ENCODE data around the gene ZNF280D. TPM values are rescaled to one million over a fixed set of nuclear protein-coding genes. Genes with fewer than 3 reads are reported as not detected.

The ZNF280D gene
- total RNA-seq, 2 donors from 2014 or later = 35.1 to 44.2 TPM

- Histone ChIP-seq H3K27me3 (replicated peaks; ENCODE audit: insufficient read depth) (no peaks in the 10 kb centered on the region), H3K4me1 (replicated peaks) (peaks cover 3% of the 10 kb centered on the region), H3K36me3 (no peaks in the 10 kb centered on the region), H3K9me3 (no peaks in the 10 kb centered on the region), H3K27ac (peak overlapping the region; percentile 93 to 96), H3K4me3 (peak overlapping the region in 1 of 2 donors; percentile 83)
- intact Hi-C loops (cut with DNase I) = no loop called here
- TF ChIP-seq CTCF (IDR thresholded peaks at IDR 0.05) (no peak), POLR2A (IDR thresholded peaks at IDR 0.05) (no peak), POLR2AphosphoS5 (IDR thresholded peaks at IDR 0.05) (no peak)
- WGBS = 86% methylated on average over 9 of the region's 9 CpGs
- peak; percentile 12 for DNase-seq (ENCODE audit: low spot score)
Observed at GRCh38 chr15:56734013-56734635, 815 bp upstream of the ZNF280D start.

- H3K36me3 ChIP-seq = no peaks in the 10 kb centered on the region
- H3K4me1 ChIP-seq (replicated peaks) = peaks cover 3% of the 10 kb centered on the region
- DNase-seq (ENCODE audit: low spot score) = no peak
- peak overlapping the region; percentile 93 to 96 for H3K27ac ChIP-seq
- WGBS = under 1% methylated on average over 8 of the region's 8 CpGs
- no peaks in the 10 kb centered on the region for H3K9me3 ChIP-seq
- H3K27me3 ChIP-seq (replicated peaks; ENCODE audit: insufficient read depth) = no peaks in the 10 kb centered on the region
- intact Hi-C loops (cut with DNase I) = no loop called here
- TF ChIP-seq POLR2AphosphoS5 (IDR thresholded peaks at IDR 0.05) = no peak
- no peak for TF ChIP-seq POLR2A (IDR thresholded peaks at IDR 0.05)
- TF ChIP-seq CTCF (IDR thresholded peaks at IDR 0.05) = no peak
- H3K4me3 ChIP-seq = peak overlapping the region; percentile 65 to 83
Observed at GRCh38 chr15:56732886-56733135, 498 bp downstream of the ZNF280D start.

GRCh38 chr15:56732135-56732885 is 999 bp downstream of the ZNF280D start:
- 4% methylated on average over 12 of the region's 12 CpGs for WGBS

GRCh38 chr15:56731548-56731947 is 1.8 kb downstream of the ZNF280D start:
- 67% methylated on average over 8 of the region's 8 CpGs for WGBS
- no peak for DNase-seq (ENCODE audit: low spot score)
- Histone ChIP-seq H3K4me1 (replicated peaks) (peaks cover 3% of the 10 kb centered on the region), H3K27me3 (replicated peaks; ENCODE audit: insufficient read depth) (no peaks in the 10 kb centered on the region), H3K36me3 (no peaks in the 10 kb centered on the region), H3K4me3 (no peak overlapping the region), H3K9me3 (no peaks in the 10 kb centered on the region), H3K27ac (peak overlapping the region; percentile 93 to 96)
- intact Hi-C loops (cut with DNase I) = no loop called here
- no peak for TF ChIP-seq CTCF (IDR thresholded peaks at IDR 0.05)
- TF ChIP-seq POLR2A (IDR thresholded peaks at IDR 0.05) = no peak
- no peak for TF ChIP-seq POLR2AphosphoS5 (IDR thresholded peaks at IDR 0.05)

More at GRCh38 chr15:56732135-56732885, 999 bp downstream of the ZNF280D start:
- no peak for TF ChIP-seq CTCF (IDR thresholded peaks at IDR 0.05)
- no peak for TF ChIP-seq POLR2AphosphoS5 (IDR thresholded peaks at IDR 0.05)
- peak; percentile 17 for TF ChIP-seq POLR2A (IDR thresholded peaks at IDR 0.05)
- H3K4me3 ChIP-seq = peak overlapping the region; percentile 65 to 83
- no peaks in the 10 kb centered on the region for H3K27me3 ChIP-seq (replicated peaks; ENCODE audit: insufficient read depth)
- peak overlapping the region; percentile 93 to 96 for H3K27ac ChIP-seq
- intact Hi-C loops (cut with DNase I) = no loop called here
- peaks cover 3% of the 10 kb centered on the region for H3K4me1 ChIP-seq (replicated peaks)
- H3K9me3 ChIP-seq = no peaks in the 10 kb centered on the region
- no peaks in the 10 kb centered on the region for H3K36me3 ChIP-seq
- DNase-seq (ENCODE audit: low spot score) = no peak

- Histone ChIP-seq H3K4me1 (replicated peaks) (peaks cover 3% of the 10 kb centered on the region), H3K27me3 (replicated peaks; ENCODE audit: insufficient read depth) (no peaks in the 10 kb centered on the region), H3K36me3 (no peaks in the 10 kb centered on the region), H3K27ac (no peak overlapping the region), H3K9me3 (no peaks in the 10 kb centered on the region), H3K4me3 (no peak overlapping the region)
- intact Hi-C loops (cut with DNase I) = no loop called here
- DNase-seq (ENCODE audit: low spot score) = no peak
- 71% methylated on average over 2 of the region's 2 CpGs for WGBS
- TF ChIP-seq CTCF (IDR thresholded peaks at IDR 0.05) = no peak
- no peak for TF ChIP-seq POLR2AphosphoS5 (IDR thresholded peaks at IDR 0.05)
- TF ChIP-seq POLR2A (IDR thresholded peaks at IDR 0.05) = no peak
Observed at GRCh38 chr15:56729561-56729960, 3.7 kb downstream of the ZNF280D start.
